Liver (tissue), 9 donors: ENCODE data around the gene MARK2. TPM values are rescaled to one million over a fixed set of nuclear protein-coding genes. Genes with fewer than 3 reads are reported as not detected.

Experiments
- DNase-seq: peaks from one replicate; pipeline ENCODE4 v3.0.0-alpha.2; 2017; ENCODE audit warnings: low spot score
- H3K27ac ChIP-seq, 2 donors: one replicate each; pipeline ENCODE4 v1.7.0; 2013; ENCODE audit warnings: inconsistent platforms in 2 of 2, low read length in 2 of 2, control low read depth in 1 of 2, low read depth in 1 of 2, mild to moderate bottlenecking in 1 of 2
- H3K27me3 ChIP-seq, 4 donors: one replicate each; pipeline versions ENCODE4 v1.6.1 to v1.7.0; 2013; ENCODE audit warnings: low read length in 3 of 4, inconsistent platforms in 1 of 4, mild to moderate bottlenecking in 1 of 4, moderate library complexity in 1 of 4; ENCODE audit not compliant: control insufficient read depth in 4 of 4, insufficient read depth in 4 of 4
- H3K36me3 ChIP-seq, 4 donors: one replicate each; pipeline versions ENCODE4 v1.6.1 to v1.7.0; 2013; ENCODE audit warnings: low read length in 3 of 4, mild to moderate bottlenecking in 3 of 4, low read depth in 1 of 4, moderate library complexity in 1 of 4; ENCODE audit not compliant: control insufficient read depth in 4 of 4, insufficient read depth in 3 of 4
- H3K4me1 ChIP-seq, 4 donors: one replicate each; pipeline versions ENCODE4 v1.6.1 to v1.7.0; 2013; ENCODE audit warnings: low read length in 3 of 4, mild to moderate bottlenecking in 3 of 4, moderate library complexity in 1 of 4; ENCODE audit not compliant: control insufficient read depth in 4 of 4, insufficient read depth in 4 of 4
- H3K4me3 ChIP-seq, 3 donors: one replicate each; pipeline versions ENCODE4 v1.6.1 to v1.7.0; 2013; ENCODE audit warnings: low read length in 3 of 3, control low read depth in 1 of 3, low read depth in 1 of 3, mild to moderate bottlenecking in 1 of 3
- H3K9ac ChIP-seq, 2 donors: one replicate each; pipeline ENCODE4 v1.7.0; 2013; ENCODE audit warnings: low read length in 2 of 2, mild to moderate bottlenecking in 2 of 2, moderate library complexity in 2 of 2, control low read depth in 1 of 2, low read depth in 1 of 2
- H3K9me3 ChIP-seq, 4 donors: one replicate each; pipeline versions ENCODE4 v1.6.1 to v1.7.0; 2013; ENCODE audit warnings: low read length in 3 of 4; ENCODE audit not compliant: control insufficient read depth in 4 of 4
- ATF3 ChIP-seq: IDR thresholded peaks from 2 replicates; pipeline ENCODE4 v1.6.1; 2016; ENCODE audit warnings: antibody characterized with exemption
- CTCF ChIP-seq: fragments of 150-350 bp; IDR thresholded peaks from 2 replicates; pipeline ENCODE4 v1.5.1; 2017; ENCODE audit warnings: improper control_type of control experiment, low read depth, low read length; ENCODE audit not compliant: missing input control
- EGR1 ChIP-seq, 2 donors: IDR thresholded peaks; 2 replicates each; pipeline ENCODE4 v1.6.1; 2016 to 2018; ENCODE audit warnings: antibody characterized with exemption in 2 of 2, low read depth in 2 of 2
- FOXA1 ChIP-seq: IDR thresholded peaks from 2 replicates; pipeline ENCODE4 v1.6.1; 2016; ENCODE audit warnings: antibody characterized with exemption
- FOXA2 ChIP-seq: IDR thresholded peaks from 2 replicates; pipeline ENCODE4 v1.6.1; 2016; ENCODE audit warnings: antibody characterized with exemption
- GABPA ChIP-seq, 2 donors: IDR thresholded peaks in 1 of 2; conservative IDR thresholded peaks in 1 of 2; 2 replicates each; pipeline ENCODE4 v1.6.1; 2016; ENCODE audit warnings: antibody characterized with exemption in 2 of 2, mild to moderate bottlenecking in 1 of 2, moderate library complexity in 1 of 2
- HNF4A ChIP-seq, 2 donors: conservative IDR thresholded peaks; 2 replicates each; pipeline ENCODE4 v1.6.1; 2016; ENCODE audit warnings: antibody characterized with exemption in 2 of 2, mild to moderate bottlenecking in 2 of 2
- HNF4G ChIP-seq: IDR thresholded peaks from 2 replicates; pipeline ENCODE4 v1.6.1; 2016; ENCODE audit warnings: antibody characterized with exemption
- JUND ChIP-seq, 2 donors: IDR thresholded peaks; 2 replicates each; pipeline ENCODE4 v1.6.1; 2016; ENCODE audit warnings: antibody characterized with exemption in 2 of 2
- MAX ChIP-seq: IDR thresholded peaks from 2 replicates; pipeline ENCODE4 v1.6.1; 2016; ENCODE audit warnings: antibody characterized with exemption
- NR2F2 ChIP-seq: IDR thresholded peaks from 2 replicates; pipeline ENCODE4 v1.6.1; 2016; ENCODE audit warnings: antibody characterized with exemption
- RAD21 ChIP-seq, 2 donors: IDR thresholded peaks; 2 replicates each; pipeline ENCODE4 v1.6.1; 2016; ENCODE audit warnings: antibody characterized with exemption in 2 of 2, mild to moderate bottlenecking in 2 of 2
- REST ChIP-seq: IDR thresholded peaks from 2 replicates; pipeline ENCODE4 v1.6.1; 2016; ENCODE audit warnings: antibody characterized with exemption, mild to moderate bottlenecking
- RXRA ChIP-seq, 2 donors: IDR thresholded peaks; 2 replicates each; pipeline ENCODE4 v1.6.1; 2017 to 2018; ENCODE audit warnings: antibody characterized with exemption in 2 of 2, mild to moderate bottlenecking in 1 of 2
- SP1 ChIP-seq: IDR thresholded peaks from 2 replicates; pipeline ENCODE4 v1.6.1; 2018; ENCODE audit warnings: antibody characterized with exemption, mild to moderate bottlenecking
- TAF1 ChIP-seq: conservative IDR thresholded peaks from 2 replicates; pipeline ENCODE4 v1.6.1; 2016; ENCODE audit warnings: antibody characterized with exemption, mild to moderate bottlenecking
- YY1 ChIP-seq: IDR thresholded peaks from 2 replicates; pipeline ENCODE4 v1.6.1; 2016; ENCODE audit warnings: antibody characterized with exemption, mild to moderate bottlenecking
- ZBTB33 ChIP-seq: IDR thresholded peaks from 2 replicates; pipeline ENCODE4 v1.6.1; 2016; ENCODE audit warnings: antibody characterized with exemption
- WGBS: extraction: QIAGEN DNeasy Blood & Tissue Kit; methylation state at CpG from one replicate; pipeline ENCODE4 v1.1.7; 2013; 5-methylcytosine and 5-hydroxymethylcytosine counted together
- polyA plus RNA-seq, 2 donors: library from polyadenylated mRNA; stranded (reverse) in 1 of 2; unstranded in 1 of 2; fragments of 200-250 nt in 1 of 2; fragments of >200 nt in 1 of 2; fragmentation: Nextera tagmentation in 1 of 2; extraction: Ambion mirVana in 1 of 2; gene quantifications; one replicate each; pipeline versions ENCODE4 v1.2.1 to v1.2.3, GENCODE V29; 2013 to 2015
- total RNA-seq, 2 donors: library from RNA; depleted of rRNA; stranded (reverse); fragments of >200 nt; gene quantifications; one replicate each; pipeline ENCODE4 v1.2.3, GENCODE V29; 2014
- donor health status: healthy.
- donor health status: healthy.
- donor health status: healthy.
- donor health status: healthy.
- donor health status: healthy.

MARK2 gene
- total and polyA plus RNA-seq, 4 donors, result 3.4 to 11.6 (median 8.0) TPM

- no peak for DNase-seq
- no peaks in the 10 kb centered on the region for H3K9me3 ChIP-seq
- no peak overlapping the region for H3K9ac ChIP-seq
- H3K4me3 ChIP-seq, result no peak overlapping the region
- no peak overlapping the region for H3K27ac ChIP-seq
- WGBS, result 93% methylated on average over 2 of the region's 2 CpGs
- no peaks in the 10 kb centered on the region for H3K27me3 ChIP-seq
- peaks cover 0 to 12% (median 6%) of the 10 kb centered on the region in 4 donors for H3K4me1 ChIP-seq
- peaks cover 0 to under 1% (median 0%) of the 10 kb centered on the region in 4 donors for H3K36me3 ChIP-seq
- TF ChIP-seq FOXA1, result no peak
- no peak for TF ChIP-seq ZBTB33
- no peak for TF ChIP-seq EGR1 (IDR thresholded peaks at IDR 0.05; ENCODE audit: low read depth in 2 of 2)
- TF ChIP-seq MAX, result no peak
- TF ChIP-seq HNF4A (conservative IDR thresholded peaks at IDR 0.05), result no peak
- no peak for TF ChIP-seq CTCF
- no peak for TF ChIP-seq GABPA (IDR thresholded peaks at IDR 0.05 in 1 of 2, conservative IDR thresholded peaks at IDR 0.05 in 1 of 2)
- TF ChIP-seq JUND (IDR thresholded peaks at IDR 0.05), result no peak
- TF ChIP-seq NR2F2, result no peak
- TF ChIP-seq RXRA (IDR thresholded peaks at IDR 0.05), result no peak
Observed at GRCh38 chr11:63849691-63850090, 10.8 kb downstream of the MARK2 start.

GRCh38 chr11:63850920-63851319 lies 12.0 kb downstream of the MARK2 start:
- Histone ChIP-seq H3K4me1 (peaks cover under 1 to 8% (median 6%) of the 10 kb centered on the region in 4 donors), H3K36me3 (no peaks in the 10 kb centered on the region), H3K9ac (no peak overlapping the region), H3K9me3 (no peaks in the 10 kb centered on the region), H3K4me3 (no peak overlapping the region), H3K27ac (no peak overlapping the region), H3K27me3 (no peaks in the 10 kb centered on the region)
- TF ChIP-seq YY1 (no peak), RAD21 (IDR thresholded peaks at IDR 0.05) (no peak), NR2F2 (no peak), HNF4A (conservative IDR thresholded peaks at IDR 0.05) (no peak), GABPA (IDR thresholded peaks at IDR 0.05 in 1 of 2, conservative IDR thresholded peaks at IDR 0.05 in 1 of 2) (no peak)
- no peak for DNase-seq
- WGBS, result 86% methylated on average over 5 of the region's 5 CpGs

GRCh38 chr11:63851364-63851763 lies 12.5 kb downstream of the MARK2 start:
- Histone ChIP-seq H3K36me3 (no peaks in the 10 kb centered on the region), H3K27me3 (no peaks in the 10 kb centered on the region), H3K9me3 (no peaks in the 10 kb centered on the region), H3K4me1 (peaks cover 2 to 8% (median 6%) of the 10 kb centered on the region in 4 donors), H3K4me3 (no peak overlapping the region), H3K27ac (no peak overlapping the region), H3K9ac (no peak overlapping the region)
- WGBS, result 67% methylated on average over 2 of the region's 2 CpGs
- DNase-seq, result no peak
- no peak for TF ChIP-seq HNF4A (conservative IDR thresholded peaks at IDR 0.05)
- no peak for TF ChIP-seq YY1
- TF ChIP-seq FOXA2, result no peak
- TF ChIP-seq CTCF, result no peak
- TF ChIP-seq NR2F2, result no peak
- no peak for TF ChIP-seq HNF4G
- TF ChIP-seq JUND (IDR thresholded peaks at IDR 0.05), result no peak
- TF ChIP-seq SP1, result no peak
- TF ChIP-seq MAX, result no peak
- TF ChIP-seq REST, result no peak
- TF ChIP-seq ATF3, result no peak
- no peak for TF ChIP-seq RXRA (IDR thresholded peaks at IDR 0.05)
- TF ChIP-seq TAF1, result no peak
